ENCODE data around the gene MRPL37. TPM values are rescaled to one million over a fixed set of nuclear protein-coding genes. Genes with fewer than 3 reads are reported as not detected.
A peak's percentile ranks its signal among the peaks of the same experiment; 100 is the strongest.

Gene MRPL37
- polyA plus RNA-seq, 1 donor (not counting 4 experiments of a cell fraction or from before 2014, with no cell fraction given) = 30.9 TPM

GRCh38 chr1:54152696-54153095 is 47.3 kb upstream of the MRPL37 start, which contains the start of gene CDCP2:
TSS of gene CDCP2 (minus strand) at chr1:54153000. CDS start at chr1:54152922, 78 bp downstream.
- Histone ChIP-seq H3K4me3 (ENCODE audit: control insufficient read depth in 2 of 3, extremely low read depth in 1 of 3, insufficient read depth in 2 of 3, low read depth in 1 of 3, low read length in 3 of 3) (no peak within 1 kb of the TSS), H3K79me2 (ENCODE audit: control insufficient read depth, insufficient read depth, low read length) (no peaks in the 10 kb centered on the region), H4K20me1 (ENCODE audit: control insufficient read depth, extremely low read depth, insufficient read depth, low read length) (no peaks in the 10 kb centered on the region), H3K9me1 (ENCODE audit: control insufficient read depth, extremely low read depth, insufficient read depth, low read length) (no peaks in the 10 kb centered on the region), H2AFZ (ENCODE audit: control insufficient read depth, low read length) (peak within 1 kb of the TSS; percentile 71), H3K4me2 (ENCODE audit: control insufficient read depth, extremely low read depth, insufficient read depth, low read depth, low read length) (peak within 1 kb of the TSS; percentile 25), H3K4me1 (ENCODE audit: control insufficient read depth, extremely low read depth, insufficient read depth, low read length) (peaks cover 9% of the 10 kb centered on the region), H3K27ac (ENCODE audit: control insufficient read depth, insufficient read depth, low read length) (no peak within 1 kb of the TSS), H3K36me3 (ENCODE audit: control insufficient read depth in 2 of 2, extremely low read depth in 1 of 2, insufficient read depth in 2 of 2, low read length in 2 of 2) (no peaks in the 10 kb centered on the region), H3K27me3 (ENCODE audit: control insufficient read depth, extremely low read depth, insufficient read depth, low read length) (no peaks in the 10 kb centered on the region), H3K9me3 (ENCODE audit: control insufficient read depth, low read depth, low read length) (no peaks in the 10 kb centered on the region), H3K9ac (ENCODE audit: control insufficient read depth, extremely low read depth, insufficient read depth, low read length) (no peak within 1 kb of the TSS)
- dilution Hi-C loops (cut with MboI; ENCODE audit: extremely low pct_ligation_motif_present, low sequenced_read_pairs) = no loop called here
- DNase-seq (ENCODE audit: low read depth, low spot score) (no peak), FAIRE-seq (no peak)
- TF ChIP-seq CTCF (optimal IDR thresholded peaks at IDR 0.05 in 1 of 3, IDR thresholded peaks at IDR 0.05 in 1 of 3, conservative IDR thresholded peaks at IDR 0.05 in 1 of 3; ENCODE audit: extremely low read depth in 1 of 3, insufficient read depth in 2 of 3, low read length in 3 of 3) (no peak), EZH2 (IDR thresholded peaks at IDR 0.05; ENCODE audit: low read length) (no peak)

- no peak overlapping the region for H3K27ac ChIP-seq (ENCODE audit: control insufficient read depth, insufficient read depth, low read length)
- H3K4me2 ChIP-seq (ENCODE audit: control insufficient read depth, extremely low read depth, insufficient read depth, low read depth, low read length) = peak overlapping the region; percentile 25
- H3K79me2 ChIP-seq (ENCODE audit: control insufficient read depth, insufficient read depth, low read length) = no peaks in the 10 kb centered on the region
- H3K27me3 ChIP-seq (ENCODE audit: control insufficient read depth, extremely low read depth, insufficient read depth, low read length) = no peaks in the 10 kb centered on the region
- H2AFZ ChIP-seq (ENCODE audit: control insufficient read depth, low read length) = peak overlapping the region; percentile 71
- no peaks in the 10 kb centered on the region for H3K36me3 ChIP-seq (ENCODE audit: control insufficient read depth in 2 of 2, extremely low read depth in 1 of 2, insufficient read depth in 2 of 2, low read length in 2 of 2)
- no peaks in the 10 kb centered on the region for H3K9me1 ChIP-seq (ENCODE audit: control insufficient read depth, extremely low read depth, insufficient read depth, low read length)
- H3K4me3 ChIP-seq (ENCODE audit: control insufficient read depth in 2 of 3, extremely low read depth in 1 of 3, insufficient read depth in 2 of 3, low read depth in 1 of 3, low read length in 3 of 3) = no peak overlapping the region
- H3K4me1 ChIP-seq (ENCODE audit: control insufficient read depth, extremely low read depth, insufficient read depth, low read length) = peaks cover 16% of the 10 kb centered on the region
- DNase-seq (ENCODE audit: low read depth, low spot score) = no peak
- dilution Hi-C loops (cut with MboI; ENCODE audit: extremely low pct_ligation_motif_present, low sequenced_read_pairs) = no loop called here
- peak; percentile 52 for FAIRE-seq
- no peak overlapping the region for H3K9ac ChIP-seq (ENCODE audit: control insufficient read depth, extremely low read depth, insufficient read depth, low read length)
- no peak for TF ChIP-seq CTCF (optimal IDR thresholded peaks at IDR 0.05 in 1 of 3, IDR thresholded peaks at IDR 0.05 in 1 of 3, conservative IDR thresholded peaks at IDR 0.05 in 1 of 3; ENCODE audit: extremely low read depth in 1 of 3, insufficient read depth in 2 of 3, low read length in 3 of 3)
- no peak for TF ChIP-seq EZH2 (IDR thresholded peaks at IDR 0.05; ENCODE audit: low read length)
- H4K20me1 ChIP-seq (ENCODE audit: control insufficient read depth, extremely low read depth, insufficient read depth, low read length) = no peaks in the 10 kb centered on the region
- H3K9me3 ChIP-seq (ENCODE audit: control insufficient read depth, low read depth, low read length) = no peaks in the 10 kb centered on the region
These were observed 46.2 kb upstream of the MRPL37 start for GRCh38 chr1:54153535-54154439.

Data from keratinocyte (primary cell).